ENCODE results near the gene ADAMTS18.
A peak's percentile ranks its signal among the peaks of the same experiment; 100 is the strongest.

The ADAMTS18 gene

DNA sequence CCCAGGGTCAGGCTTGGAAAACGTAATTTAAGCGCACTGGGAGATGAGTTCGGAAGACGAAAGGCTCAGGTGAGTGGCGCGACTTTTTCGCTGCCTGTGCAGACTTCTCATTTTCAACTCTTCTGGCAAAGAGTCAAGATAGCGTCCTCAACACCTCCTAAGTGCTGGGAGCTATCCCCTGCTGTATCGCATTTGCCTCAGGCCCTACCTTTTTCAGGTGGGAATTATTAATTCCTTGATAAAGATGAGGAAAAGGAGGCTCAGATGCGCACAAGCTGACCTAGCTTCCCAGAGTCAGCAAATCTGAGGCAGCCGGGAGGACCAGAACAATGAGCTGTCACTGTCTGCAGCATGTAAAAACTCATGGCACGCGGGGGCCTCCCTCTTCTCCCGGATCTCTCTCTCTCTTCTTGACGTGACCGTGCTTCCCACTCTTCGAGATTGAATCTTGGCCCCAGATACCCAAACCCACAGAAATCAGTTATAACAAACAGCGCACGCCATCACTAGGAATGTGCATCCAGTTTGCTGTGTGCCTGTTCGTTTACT, 512 bp upstream of the ADAMTS18 start:
- DNase-seq: no peak

DNA sequence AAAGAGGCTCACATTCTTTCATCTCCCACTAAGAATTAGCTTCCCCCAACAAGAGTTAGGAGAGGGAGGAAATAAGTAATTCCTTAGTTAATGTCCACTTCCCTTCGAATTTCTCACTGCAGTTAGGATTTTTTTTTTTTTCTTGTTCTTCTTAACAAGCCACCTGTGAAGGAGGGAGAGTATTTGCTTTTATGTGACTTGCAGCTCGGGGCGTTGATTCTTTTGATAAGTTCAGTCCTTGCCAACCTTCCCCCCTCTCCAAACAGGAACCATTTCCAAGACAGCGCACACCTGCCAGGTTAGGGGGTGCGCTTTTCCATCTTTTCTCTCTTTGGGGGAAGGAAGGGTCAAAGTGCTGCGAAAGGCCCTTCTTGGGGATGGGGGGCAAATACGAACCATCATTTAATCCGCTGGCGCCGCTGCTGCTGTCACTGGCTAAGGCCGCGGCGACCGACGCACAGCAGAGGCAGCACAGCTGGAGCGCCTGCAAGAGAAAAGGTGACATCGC, 758 bp downstream of the ADAMTS18 start:
- no peak for DNase-seq

DNA sequence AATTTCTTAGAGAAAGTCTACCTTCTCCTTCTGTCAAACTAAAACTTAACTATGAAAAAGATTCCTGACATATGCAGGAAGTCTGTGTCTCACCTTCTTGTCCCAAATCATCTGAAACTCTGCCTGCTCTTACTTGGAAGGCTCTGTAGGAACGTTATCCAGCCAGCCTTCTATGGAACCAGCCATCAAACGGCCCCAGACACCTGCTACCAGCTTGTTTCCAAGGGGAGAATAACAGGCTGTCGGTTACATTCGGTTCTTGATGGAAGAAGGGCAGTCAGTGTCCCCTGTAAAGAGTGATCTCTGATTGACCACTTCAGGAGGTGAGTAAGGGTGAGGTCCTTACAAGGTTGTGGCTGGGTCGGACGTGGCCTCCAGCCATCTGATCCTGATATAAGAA, 1.7 kb downstream of the ADAMTS18 start:
- no peak for DNase-seq

DNA sequence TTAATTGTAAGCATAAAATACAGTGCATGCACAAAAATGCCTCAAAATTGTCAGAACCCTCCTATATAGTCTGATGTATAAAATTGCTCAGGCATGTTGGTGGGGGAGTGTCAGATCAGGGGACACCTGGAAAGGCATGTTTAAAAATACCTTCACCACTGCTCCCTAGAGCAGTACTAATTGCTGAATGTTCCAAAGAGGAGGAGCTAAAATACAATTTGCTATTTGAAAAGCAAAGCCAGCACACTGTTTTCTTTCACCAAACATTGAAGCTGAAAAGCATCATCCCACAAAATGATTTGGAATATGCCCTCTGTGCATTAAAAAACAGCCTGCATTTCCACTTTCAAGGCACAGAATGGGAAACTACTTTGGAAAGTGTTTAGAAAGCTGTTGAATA, 2.6 kb downstream of the ADAMTS18 start:
- no peak for DNase-seq

DNA sequence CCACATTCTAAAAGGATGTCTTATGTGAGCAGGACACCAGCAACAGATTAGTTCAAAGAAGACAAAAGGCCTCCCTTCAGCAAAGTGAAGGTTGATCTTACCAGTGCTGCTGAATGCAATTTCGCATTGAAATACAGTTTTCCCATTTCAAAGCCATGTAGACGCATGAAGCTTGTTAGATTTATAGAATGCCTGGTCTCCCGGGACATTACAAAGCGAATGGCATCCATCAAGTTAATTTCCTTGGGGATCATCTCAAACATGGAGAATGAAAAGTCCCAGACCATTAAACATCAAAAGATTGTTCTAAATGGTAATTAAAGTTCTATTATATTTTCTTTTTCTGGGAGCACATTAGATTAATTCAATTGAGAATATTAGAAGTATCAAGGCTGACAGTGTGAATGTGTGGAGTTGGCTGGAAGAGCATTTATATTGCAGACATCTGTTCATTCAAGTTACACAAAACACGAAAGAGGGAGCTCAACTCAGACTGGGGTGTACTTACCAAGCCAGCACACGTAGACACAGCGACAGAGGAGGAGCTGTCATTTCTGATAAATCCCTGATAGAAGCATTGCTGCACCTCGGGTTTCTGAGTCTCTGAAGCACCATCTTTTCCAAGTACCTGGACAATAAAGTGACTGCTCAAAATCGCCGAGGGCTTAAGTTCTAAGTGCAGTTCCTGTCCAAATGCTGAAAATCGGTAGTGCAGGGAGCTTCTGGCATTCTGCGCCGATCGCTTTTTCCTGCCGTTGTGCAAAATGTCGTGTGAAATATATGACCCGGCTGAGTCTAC, 3.8 kb downstream of the ADAMTS18 start:
- no peak for DNase-seq

DNA sequence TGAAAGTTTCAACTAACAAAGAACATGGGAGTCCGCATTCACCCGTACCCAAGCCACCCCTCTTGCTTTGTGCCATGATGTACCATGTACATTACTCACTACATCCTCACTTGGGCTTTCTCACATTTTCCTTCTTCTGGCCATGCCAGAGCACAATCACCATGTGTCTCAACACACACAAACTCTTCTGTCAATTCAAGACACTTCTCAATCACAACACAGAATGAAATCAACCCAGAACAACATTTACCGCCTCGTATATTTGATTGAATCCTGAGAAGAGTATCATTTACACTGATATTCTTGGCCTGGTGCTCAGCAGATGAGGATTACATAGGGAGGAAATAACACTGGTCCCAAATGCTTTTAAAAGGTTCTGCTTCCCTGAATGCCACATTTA, 4.5 kb downstream of the ADAMTS18 start:
- DNase-seq: no peak

DNA sequence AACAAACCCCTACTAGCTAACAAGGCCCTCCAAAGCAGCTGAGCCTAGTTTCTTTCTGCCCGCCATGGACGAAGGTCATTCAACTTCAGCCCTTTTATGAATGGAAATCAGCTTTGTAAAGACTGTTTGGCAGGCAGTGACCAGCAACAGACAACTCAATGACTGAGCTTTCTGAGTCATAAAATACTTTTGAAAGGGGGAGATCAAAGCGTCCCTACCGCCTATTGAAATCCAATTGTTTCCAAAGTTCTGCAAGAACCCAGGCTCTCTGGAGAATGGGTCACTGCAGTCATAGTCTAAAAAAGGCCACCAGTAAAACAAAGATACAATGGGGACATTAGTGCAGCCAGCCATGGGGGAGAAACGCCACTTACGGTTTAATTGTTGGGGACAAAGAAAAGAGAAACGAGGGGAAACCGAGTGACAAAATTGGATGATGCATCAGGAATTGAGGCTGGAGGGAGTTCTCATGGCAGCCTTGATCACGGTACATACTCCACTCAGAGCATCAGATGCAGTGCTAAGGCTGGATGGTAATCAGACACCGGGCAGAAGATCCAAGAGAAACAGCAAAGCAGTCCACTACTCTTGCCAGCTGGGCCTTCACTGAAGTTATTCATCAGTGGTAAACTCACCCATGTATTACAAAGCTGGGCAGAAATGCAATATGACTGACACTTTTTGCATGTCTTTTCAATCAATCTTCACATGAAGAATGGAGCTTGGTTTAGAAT, 9.8 kb downstream of the ADAMTS18 start:
- DNase-seq: no peak

DNA sequence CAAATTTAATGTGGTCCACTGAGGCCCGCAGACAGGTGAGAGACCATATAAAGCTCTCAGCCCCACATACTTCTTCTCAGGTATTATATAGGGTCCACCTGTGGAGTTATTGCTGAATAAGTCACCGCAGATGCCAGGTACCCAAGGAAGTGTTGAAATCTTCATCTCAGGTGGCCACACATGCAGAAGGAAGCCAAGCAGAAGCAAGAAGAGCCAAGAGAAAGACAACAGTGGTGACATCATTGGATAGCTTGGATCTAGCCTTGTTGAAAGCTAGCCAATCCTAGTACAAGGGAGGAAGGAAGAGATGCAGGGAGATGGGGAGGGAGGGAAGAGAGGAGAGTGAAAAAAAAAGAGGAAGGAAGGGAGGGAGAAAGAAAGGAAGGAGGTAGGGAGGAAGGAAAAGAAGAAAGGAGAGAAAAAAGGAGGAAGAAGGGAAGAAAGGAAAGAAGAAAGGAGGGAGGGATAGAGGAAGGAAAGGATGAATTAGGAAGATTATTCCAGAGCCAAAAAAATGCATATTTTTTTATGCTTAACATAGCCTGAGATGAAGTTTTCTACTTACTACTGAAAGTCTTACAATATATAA, 12.5 kb downstream of the ADAMTS18 start:
- DNase-seq: no peak

DNA sequence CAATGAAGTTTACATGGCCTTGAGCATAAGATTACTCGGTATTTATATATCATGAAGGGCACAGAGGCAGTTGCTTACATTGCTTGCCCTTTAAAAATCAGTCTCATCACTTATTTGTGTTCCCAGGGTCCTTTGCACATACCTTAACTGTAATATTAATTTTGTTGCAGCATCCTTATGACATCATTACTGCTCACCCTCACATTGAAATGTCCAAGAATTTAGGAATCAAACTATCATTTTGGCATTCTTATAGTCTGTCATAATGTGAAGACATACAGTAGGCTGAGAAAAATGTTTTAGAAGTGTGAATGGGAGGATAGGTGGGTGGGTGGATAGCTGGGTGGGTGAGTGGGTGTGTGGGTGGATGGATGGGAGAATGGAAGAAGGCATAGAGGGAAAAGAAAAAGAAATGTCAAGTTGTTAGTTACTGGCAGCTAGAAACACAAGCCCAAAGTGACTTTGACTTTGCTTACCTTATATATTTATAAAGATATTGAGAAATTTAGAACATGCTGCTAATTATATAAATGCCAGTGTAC, 17.8 kb downstream of the ADAMTS18 start:
- DNase-seq: no peak

DNA sequence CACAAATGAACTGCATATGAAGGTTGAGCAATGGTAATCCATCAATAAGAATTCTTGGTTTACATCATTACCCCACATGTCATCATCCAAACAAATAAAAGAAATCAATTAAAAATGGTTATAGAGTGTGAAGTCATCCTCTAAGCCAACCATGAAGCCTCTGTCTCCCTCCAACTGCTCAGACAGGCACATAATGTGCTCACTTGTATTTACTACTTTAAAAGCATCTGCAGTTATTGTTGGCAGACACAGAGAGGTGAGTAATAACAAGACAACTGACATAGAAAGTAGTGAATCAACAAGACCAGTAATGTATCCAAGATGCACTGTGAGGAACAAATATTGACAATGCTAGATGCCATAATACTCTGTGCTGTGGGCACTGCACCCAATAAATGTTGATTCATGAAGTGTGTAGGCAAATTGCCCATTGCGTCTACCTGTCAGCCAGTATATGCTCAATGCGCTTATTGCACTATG, 20.0 kb downstream of the ADAMTS18 start:
- DNase-seq: peak; percentile 2

DNA sequence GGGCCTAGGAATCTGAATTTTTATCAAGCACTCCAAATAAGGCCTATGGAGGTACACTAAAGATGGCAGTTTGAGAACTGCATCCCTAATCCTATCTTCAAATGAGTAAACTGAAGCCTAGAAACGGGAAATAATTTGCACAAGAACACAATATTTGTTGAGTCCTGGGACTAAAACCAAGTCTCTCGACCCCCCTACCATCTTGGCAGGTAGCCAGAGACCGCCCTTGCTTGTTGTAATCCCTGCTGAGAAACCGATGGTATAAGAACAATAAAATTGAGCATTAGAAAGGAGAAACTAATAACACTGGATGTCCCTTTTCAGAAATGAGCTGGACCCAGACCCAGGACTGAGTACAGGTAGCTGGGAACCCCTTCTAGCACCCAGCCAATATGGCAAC, 24.4 kb downstream of the ADAMTS18 start:
- DNase-seq: no peak

DNA sequence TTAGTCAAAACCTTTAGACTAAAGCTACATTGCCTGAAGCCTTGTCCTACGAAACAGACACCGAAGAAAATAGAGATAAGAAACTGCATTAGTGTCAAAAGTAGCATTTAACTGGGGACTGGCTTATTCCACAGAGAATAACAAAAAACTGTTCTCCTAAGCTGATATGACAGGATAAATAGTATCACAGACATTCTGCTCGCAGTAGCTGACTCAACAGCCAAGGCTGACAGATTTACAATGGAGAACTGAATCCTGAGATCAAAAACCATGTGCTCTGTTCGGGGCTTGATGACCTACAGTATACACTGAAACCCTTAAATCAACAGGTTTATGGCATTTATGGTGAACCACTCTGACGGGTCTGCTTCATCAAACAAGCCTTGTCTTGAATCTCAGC, 25.5 kb downstream of the ADAMTS18 start:
- no peak for DNase-seq

DNA sequence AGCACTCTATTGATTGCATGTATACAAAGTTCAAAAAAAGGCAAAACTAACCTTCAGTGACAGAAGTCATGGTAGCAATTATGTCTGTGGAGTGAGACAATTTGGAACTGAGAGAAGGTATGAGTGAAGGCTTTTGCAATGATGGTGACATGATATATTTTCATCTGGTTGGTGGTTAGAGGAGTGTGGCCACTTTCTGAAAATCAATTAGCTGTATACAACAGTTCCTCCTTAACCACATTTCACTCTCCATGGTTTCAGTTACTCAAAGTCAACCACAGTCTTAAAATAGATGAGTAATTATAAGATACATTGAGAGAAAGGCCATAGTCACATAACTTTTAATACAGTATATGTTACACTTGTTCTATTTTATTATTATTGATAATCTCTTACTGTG, 26.2 kb downstream of the ADAMTS18 start:
- no peak for DNase-seq

DNA sequence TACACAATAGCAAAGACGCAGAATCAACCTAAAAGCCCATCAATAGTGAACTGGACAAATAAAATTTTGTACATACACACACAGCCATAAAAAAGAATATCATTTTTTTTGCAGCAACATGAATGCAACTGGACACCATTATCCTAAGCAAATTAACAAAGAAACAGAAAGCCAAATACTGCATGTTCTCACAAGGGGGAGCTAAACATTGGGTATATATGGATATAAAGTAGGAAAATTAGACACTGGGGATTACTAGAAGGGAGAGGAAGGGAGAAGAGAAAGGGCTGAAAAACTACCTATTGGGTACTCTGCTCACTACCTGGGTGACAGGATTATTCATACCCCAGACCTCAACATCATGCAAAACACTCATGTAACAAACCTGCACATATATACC, 28.2 kb downstream of the ADAMTS18 start:
- DNase-seq: no peak

DNA sequence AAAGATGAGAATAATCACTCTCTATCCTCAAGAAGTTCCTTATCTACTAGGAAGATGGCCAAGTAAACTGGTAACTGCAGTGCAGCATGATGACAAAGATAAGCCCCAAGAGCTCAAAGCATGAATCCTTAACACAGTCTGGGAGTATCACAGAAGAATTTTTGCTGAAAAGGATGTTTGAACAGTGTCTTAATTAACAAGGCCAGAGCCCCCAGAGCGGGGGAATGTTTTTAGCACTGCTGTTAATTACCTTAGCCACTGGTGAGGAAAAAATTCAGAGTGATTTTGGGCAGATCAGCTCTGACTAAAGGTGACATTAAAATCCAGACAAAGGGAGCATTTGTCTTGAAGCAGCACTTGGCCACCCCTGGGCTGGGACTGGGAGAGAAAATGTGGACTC, 30.1 kb downstream of the ADAMTS18 start:
- no peak for DNase-seq

DNA sequence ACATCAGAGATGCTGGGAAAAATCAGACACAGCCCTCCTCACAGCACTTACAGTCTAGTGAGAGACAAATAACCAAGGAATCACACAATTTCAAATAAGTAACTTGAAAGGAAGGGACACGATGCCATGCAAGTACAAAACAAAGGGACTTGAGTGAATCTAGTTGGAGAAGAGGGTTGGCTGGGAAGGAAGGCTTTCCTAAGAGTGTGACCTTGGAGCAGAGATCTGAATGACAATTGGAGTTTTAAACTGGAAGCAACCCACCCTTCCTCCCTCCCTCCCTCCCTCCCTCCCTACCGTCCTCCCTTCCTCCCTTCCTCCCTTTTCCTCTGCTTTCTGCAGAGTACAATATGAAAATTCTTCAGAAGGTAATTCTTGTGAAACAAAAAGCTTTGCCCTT, 31.1 kb downstream of the ADAMTS18 start:
- no peak for DNase-seq

DNA sequence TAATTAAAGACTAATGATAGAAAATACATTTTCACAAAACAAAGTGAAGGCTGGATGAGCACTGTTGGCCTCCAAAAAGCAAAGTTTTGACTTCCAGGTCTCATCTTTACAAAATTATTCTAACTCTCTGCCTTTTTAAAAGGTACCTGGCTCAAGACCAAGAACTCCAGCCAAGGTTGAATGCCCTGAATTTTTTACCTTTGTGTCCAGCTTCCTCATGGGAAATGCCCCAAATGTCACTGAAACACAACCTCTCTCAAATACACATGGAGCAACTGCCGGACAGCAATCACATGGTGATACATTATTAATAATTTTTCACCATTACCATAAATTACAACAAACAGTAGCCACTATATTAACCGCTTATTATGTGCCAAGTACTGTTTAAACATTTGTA, 32.2 kb downstream of the ADAMTS18 start:
- DNase-seq: no peak

DNA sequence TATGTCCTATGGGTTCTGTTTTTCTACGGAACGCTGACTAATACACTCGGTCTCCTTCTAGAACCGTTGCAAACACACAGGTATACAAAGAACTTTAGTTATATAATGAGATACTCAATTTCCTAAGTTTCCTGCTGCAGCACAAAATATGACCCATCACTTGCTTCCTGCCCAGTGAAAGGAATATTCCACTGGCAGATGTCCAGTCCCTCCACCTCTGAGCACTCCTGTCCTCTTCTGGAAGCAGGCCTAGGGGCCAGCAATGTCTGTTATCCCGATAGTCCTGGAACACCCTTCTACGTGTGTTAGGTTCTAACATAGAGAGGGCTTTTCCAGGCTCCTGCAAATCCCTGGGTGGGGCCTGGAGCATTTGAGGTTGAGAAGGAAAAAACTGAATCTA, 32.7 kb downstream of the ADAMTS18 start:
- DNase-seq: no peak

DNA sequence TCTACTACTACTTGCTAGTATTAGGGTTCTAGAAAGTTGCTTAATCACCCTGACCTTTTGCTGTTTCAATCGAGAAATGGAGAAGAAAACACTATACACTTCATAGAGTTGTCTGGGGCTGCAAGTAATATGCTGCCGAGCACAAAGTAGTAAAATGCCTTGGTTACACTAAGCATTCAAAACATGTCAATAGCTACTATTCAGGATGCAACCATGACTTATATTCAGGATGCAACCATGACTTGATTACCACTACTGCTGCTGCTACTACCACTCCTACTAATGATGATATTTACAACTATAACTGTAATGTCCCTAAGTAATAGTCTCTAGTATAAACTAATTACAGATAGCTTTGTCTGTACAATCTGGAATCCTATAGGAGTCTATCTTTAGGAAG, 35.3 kb downstream of the ADAMTS18 start:
- no peak for DNase-seq

DNA sequence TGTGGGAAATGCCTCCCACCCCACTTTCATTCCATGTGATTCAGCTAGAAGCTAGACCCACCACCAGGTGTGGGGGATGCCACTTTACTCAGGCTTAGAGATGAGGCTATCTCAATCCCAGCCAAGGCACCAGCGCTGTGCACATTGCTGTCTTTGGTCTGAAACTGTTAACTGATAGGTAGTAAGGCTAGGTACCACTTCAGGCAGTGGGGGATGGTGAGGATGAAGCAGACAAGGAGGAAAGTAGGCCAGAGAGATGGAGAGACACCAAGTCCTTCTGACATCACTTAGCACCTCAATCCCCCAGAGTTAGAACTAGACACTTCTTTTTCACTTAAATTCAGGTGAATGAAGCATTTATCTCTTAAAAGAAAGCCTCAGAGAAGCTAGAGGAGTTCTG, 35.8 kb downstream of the ADAMTS18 start:
- no peak for DNase-seq

DNA sequence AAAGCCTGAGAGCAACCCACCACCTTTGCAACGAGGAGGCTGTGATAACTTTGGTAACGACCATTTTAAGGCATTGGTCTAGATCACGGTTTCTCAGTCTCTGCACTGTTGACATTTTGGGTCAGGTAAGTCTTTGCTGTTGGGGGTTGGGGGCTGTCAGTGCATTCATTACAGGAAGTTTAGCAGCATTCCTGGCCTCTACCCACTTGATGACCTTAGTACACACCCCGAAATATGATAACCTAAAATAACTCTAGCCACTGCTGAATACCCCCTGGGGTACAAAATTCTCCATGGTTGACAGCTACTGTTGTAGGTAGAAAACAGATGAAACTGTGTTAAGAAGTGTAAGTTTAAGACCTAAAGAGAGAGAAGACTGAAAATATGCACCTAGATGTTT, 36.3 kb downstream of the ADAMTS18 start:
- no peak for DNase-seq

DNA sequence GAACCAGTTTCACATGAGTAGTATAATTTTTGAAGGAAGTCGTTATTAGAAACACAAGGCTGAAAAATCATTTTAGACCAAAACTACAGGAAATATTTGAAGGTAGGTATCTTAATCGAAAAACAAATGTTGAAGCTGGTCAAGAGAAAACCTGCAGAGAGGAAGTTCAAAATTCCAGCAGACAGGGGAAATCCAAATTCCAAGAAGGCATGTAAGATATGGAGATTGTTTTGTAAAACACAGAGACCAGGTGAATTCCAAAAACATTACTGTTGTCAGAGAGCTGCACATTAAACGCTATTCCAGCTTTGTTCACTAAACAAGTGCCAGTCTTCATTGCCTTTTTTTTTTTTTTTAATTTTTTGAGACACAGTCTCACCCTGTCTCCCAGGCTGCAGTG, 38.4 kb downstream of the ADAMTS18 start:
- DNase-seq: no peak

DNA sequence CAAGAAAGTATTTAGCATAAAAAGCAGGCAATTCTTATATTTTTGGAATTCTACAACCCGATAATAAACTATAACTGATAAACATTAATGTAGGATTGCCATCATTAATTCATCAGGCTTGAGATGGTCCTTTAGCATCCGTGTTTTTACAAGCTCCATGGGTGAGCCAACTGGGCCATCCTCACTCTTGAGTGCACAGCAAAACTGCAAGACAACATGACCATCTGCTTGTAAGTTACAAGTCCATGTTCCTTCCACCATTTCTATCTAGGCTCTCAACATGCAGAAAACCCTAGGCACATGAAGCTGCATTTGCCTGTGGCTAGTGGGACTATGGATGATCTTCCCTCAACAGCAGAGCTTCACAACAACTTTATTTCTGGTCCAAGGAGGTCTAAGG, 40.1 kb downstream of the ADAMTS18 start:
- no peak for DNase-seq

All from NCI-H748 treated with DMSO at 0.1 percent for 48 hours (cell line).